PFSK-1 (cell line): Measurements from ENCODE around the gene LRMDA.

Source experiments
- FOXP2 ChIP-seq: optimal IDR thresholded peaks from 2 replicates; pipeline ENCODE3; 2011; ENCODE audit warnings: borderline replicate concordance, control low read depth, inconsistent platforms; ENCODE audit not compliant: insufficient read depth; ENCODE audit errors: extremely low read length, extremely low read depth
- POLR2AphosphoS5 ChIP-seq: IDR thresholded peaks from 2 replicates; pipeline ENCODE4 v1.6.1; 2012; ENCODE audit warnings: low read depth, mild to moderate bottlenecking, control low read depth, low read length, moderate library complexity
- SIN3A ChIP-seq: IDR thresholded peaks from 2 replicates; pipeline ENCODE4 v1.6.1; 2012; ENCODE audit warnings: mild to moderate bottlenecking, low read length, moderate library complexity, borderline replicate concordance; ENCODE audit not compliant: insufficient read depth
- TAF1 ChIP-seq: IDR thresholded peaks from 2 replicates; pipeline ENCODE4 v1.6.1; 2012; ENCODE audit warnings: low read length, control low read depth, borderline replicate concordance; ENCODE audit not compliant: insufficient read depth
- TF ChIP-seq, protein P1 (sequence below), 2 experiments: IDR thresholded peaks; 2 replicates each; pipeline versions ENCODE4 v1.6.1 to v1.8.0; 2011 to 2012; ENCODE audit warnings: low read depth in 2 of 2, low read length in 2 of 2, control low read depth in 1 of 2, inconsistent platforms in 1 of 2, mild to moderate bottlenecking in 1 of 2, moderate library complexity in 1 of 2; ENCODE audit not compliant: insufficient read depth in 1 of 2

The LRMDA gene

DNA sequence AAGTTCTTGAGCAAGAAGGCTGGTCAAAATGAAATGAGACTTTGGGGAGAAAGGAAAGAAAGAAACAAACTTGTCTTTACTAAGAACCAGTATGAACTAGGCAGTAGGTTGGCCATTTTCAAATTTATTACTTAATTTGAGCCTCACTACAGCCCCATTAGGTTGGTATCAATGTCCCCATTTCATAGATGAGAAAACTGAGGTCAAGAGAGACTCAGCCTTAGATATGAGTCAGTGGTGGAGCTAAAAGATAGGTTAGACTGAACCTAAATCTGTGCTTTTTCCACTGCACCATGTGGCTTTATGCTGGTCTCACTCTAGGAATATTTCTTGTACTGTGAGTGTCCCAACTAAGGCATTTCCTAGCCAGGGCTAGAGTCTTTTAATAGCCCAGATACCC, 38.7 kb upstream of the LRMDA start:
- TF ChIP-seq, protein P1, sequence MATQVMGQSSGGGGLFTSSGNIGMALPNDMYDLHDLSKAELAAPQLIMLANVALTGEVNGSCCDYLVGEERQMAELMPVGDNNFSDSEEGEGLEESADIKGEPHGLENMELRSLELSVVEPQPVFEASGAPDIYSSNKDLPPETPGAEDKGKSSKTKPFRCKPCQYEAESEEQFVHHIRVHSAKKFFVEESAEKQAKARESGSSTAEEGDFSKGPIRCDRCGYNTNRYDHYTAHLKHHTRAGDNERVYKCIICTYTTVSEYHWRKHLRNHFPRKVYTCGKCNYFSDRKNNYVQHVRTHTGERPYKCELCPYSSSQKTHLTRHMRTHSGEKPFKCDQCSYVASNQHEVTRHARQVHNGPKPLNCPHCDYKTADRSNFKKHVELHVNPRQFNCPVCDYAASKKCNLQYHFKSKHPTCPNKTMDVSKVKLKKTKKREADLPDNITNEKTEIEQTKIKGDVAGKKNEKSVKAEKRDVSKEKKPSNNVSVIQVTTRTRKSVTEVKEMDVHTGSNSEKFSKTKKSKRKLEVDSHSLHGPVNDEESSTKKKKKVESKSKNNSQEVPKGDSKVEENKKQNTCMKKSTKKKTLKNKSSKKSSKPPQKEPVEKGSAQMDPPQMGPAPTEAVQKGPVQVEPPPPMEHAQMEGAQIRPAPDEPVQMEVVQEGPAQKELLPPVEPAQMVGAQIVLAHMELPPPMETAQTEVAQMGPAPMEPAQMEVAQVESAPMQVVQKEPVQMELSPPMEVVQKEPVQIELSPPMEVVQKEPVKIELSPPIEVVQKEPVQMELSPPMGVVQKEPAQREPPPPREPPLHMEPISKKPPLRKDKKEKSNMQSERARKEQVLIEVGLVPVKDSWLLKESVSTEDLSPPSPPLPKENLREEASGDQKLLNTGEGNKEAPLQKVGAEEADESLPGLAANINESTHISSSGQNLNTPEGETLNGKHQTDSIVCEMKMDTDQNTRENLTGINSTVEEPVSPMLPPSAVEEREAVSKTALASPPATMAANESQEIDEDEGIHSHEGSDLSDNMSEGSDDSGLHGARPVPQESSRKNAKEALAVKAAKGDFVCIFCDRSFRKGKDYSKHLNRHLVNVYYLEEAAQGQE (IDR thresholded peaks at IDR 0.05; ENCODE audit: insufficient read depth in 1 of 2, low read depth in 2 of 2, low read length in 2 of 2) = no peak
- TF ChIP-seq TAF1 = no peak
- no peak for TF ChIP-seq SIN3A
- TF ChIP-seq POLR2AphosphoS5 = no peak
- TF ChIP-seq FOXP2 = no peak

GRCh38 chr10:75394221-75394620, 37.2 kb upstream of the LRMDA start:
- TF ChIP-seq POLR2AphosphoS5 (no peak), FOXP2 (no peak), TAF1 (no peak), SIN3A (no peak)
- TF ChIP-seq, protein P1 (IDR thresholded peaks at IDR 0.05; ENCODE audit: insufficient read depth in 1 of 2, low read depth in 2 of 2, low read length in 2 of 2) = no peak

DNA sequence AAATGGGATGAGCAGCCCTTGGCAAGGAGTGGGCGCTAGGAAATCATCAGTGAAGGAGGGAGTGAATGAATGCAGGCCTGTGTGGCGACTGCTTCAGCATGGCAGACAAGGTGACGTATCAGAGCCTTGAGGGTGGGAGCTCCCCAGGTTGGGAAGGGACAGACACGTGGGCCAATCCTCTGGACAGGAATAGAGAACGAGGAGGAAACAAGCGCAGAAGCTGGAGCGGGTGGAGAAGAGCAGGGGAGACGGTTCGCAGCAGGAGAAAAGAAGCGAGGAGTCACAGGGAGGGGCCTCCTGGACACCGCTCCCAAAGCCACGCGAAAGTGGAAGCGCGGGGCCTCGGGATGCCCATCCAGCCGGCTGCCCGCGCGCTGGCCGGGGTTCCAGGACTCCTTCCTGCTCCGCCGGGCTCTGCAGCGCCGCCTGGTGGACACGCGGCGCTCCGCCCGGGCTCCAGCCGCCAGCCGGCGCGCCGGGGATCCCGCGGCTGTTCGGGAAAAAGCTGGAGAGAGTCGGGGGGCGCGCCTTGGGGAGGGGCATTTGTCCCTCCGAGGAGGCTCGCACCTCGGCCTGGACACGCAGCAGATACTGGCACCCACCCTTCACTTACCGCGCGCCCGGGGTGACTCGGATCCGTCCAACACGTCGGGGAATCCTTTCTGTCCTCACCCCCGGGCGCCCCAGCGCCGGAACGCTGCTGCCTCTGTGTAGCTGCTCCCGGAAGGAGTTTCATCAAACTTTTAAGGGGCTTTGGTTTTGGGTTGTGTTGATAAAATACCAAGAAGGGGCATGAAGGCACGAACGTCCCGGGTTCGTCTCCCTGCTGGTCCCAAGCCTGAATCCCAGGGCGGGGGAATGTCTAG, 36.1 kb upstream of the LRMDA start:
- no peak for TF ChIP-seq SIN3A

DNA sequence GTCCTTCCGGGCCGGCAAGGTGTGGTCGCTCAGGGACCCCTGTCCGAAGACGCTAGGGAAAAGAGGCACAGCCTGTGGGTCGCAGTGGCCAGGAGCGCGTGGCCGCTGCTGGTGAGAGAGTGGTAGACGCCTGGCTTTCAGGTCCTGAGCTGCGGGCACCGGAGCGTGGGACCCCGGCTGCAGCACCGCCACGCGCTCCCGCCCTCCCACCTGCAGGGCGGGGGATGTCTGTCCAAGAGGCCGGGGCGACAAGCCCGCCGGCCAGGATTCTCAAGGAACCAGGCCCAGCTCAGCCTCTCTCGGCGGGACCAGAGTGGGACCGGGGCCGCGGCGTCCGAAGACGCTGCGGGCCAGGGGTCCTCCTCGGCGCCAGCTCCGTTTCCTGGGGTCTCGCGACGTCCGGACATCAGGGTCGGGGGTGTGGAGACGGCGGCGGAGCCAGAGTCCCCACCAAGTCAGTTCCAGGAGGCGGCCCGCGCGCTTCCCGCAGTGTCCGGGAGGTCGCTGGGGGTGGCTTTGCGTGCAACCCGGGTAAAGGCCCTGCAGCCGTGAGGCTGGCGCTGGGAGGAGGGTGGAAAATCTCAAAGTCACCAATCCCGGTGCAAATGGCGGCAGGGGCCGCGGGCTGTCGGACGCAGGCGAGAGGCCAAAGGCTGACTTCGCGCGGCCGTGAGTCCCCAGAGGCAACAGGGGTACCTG, 35.3 kb upstream of the LRMDA start:
- TF ChIP-seq FOXP2 (no peak), POLR2AphosphoS5 (no peak), TAF1 (no peak), SIN3A (no peak)
- TF ChIP-seq, protein P1 (IDR thresholded peaks at IDR 0.05; ENCODE audit: insufficient read depth in 1 of 2, low read depth in 2 of 2, low read length in 2 of 2) = no peak

DNA sequence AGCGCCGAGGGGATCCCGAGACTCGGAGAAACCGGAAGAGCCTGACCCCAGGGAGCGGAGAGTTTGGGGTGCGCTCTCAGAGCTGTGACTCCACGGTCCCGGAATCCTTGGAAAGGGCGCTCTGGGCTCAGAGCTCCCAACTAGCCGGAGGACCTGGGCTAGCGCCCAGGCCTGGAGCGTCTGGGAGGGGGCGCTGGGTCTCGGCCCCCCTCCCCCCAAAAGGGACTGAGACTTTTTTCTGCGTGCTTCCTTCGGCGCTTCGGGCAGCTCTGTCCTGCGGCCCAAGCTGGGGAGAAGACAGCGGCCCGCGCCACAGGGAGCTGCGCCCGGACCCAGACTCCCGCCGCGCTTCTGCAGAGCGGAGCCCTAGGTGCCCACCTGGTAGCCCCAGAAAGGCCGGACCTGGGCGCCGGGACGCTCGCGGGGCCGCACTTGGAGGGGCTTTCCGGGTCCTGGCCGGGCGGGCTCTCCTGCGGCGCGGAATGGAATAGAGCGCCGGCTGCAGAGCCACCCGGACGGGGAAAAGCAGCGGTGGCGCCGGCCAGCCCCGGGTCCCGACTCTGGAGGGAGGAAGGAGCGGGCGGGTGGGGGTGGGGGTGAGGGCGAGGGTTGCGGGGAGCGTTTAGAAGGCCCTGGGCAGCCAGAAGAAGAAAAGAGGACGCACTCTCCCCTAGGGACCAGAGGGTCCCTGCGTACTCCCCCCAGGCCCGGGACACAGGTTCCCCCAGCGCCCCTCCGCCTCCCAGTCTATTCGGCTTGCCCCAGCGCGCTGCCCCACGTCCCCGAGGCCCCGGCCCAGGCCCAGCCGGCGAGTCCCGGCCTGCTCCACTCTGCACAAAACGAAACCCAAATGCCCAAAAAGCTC, 34.6 kb upstream of the LRMDA start:
- TF ChIP-seq, protein P1 (IDR thresholded peaks at IDR 0.05; ENCODE audit: insufficient read depth in 1 of 2, low read depth in 2 of 2, low read length in 2 of 2) = no peak
